ENCODE measurements around the gene SCN9A.

Gene SCN9A

DNA sequence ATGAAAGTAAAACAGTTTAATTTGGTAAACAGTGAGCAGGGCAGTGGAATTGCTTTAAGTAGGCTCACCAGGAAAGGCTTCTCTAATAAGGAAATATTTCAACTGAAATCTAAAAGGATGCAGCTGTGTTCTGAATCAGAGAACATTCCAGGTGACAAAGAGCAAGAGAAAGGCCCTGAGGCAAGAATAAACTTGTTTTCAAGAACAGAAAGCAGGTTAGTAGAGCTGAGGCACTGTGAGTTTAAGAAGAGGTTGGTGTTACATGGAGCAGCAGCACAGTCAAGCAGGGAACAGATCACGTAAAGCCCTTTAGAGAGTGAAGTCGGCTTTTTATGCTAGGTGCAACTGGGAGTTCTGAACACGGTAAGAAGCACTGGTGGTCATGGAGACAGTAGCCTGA is 191.0 kb downstream of the SCN9A start:
- no peaks in the 10 kb centered on the region for H3K27me3 Mint-ChIP-seq
- no peak overlapping the region for H3K27ac Mint-ChIP-seq
- ATAC-seq (ENCODE audit: low read depth) (no peak), DNase-seq (ENCODE audit: low spot score in 2 of 2) (no peak)
- no peaks in the 10 kb centered on the region for H3K4me1 Mint-ChIP-seq
- H3K36me3 Mint-ChIP-seq = no peaks in the 10 kb centered on the region
- H3K9me3 Mint-ChIP-seq = no peaks in the 10 kb centered on the region
- no peak overlapping the region for H3K4me3 Mint-ChIP-seq

GRCh38 chr2:166181813-166182154 is 194.0 kb downstream of the SCN9A start:
- Mint-ChIP-seq H3K27ac (no peak overlapping the region), H3K27me3 (no peaks in the 10 kb centered on the region), H3K9me3 (no peaks in the 10 kb centered on the region), H3K36me3 (no peaks in the 10 kb centered on the region), H3K4me3 (no peak overlapping the region), H3K4me1 (no peaks in the 10 kb centered on the region)
- no peak for DNase-seq (ENCODE audit: low spot score in 2 of 2)
- ATAC-seq (ENCODE audit: low read depth) = no peak

GRCh38 chr2:166180951-166181812 is 194.6 kb downstream of the SCN9A start:
- Mint-ChIP-seq H3K36me3 (no peaks in the 10 kb centered on the region), H3K27me3 (peaks cover 1% of the 10 kb centered on the region), H3K9me3 (no peaks in the 10 kb centered on the region), H3K4me3 (no peak overlapping the region), H3K27ac (no peak overlapping the region), H3K4me1 (no peaks in the 10 kb centered on the region)
- peak; percentile 38 for ATAC-seq (ENCODE audit: low read depth)
- DNase-seq (ENCODE audit: low spot score in 2 of 2) = peak in 1 of 2 donors; percentile 25

GRCh38 chr2:166179201-166179600 is 196.5 kb downstream of the SCN9A start:
- H3K4me3 Mint-ChIP-seq = no peak overlapping the region

DNA sequence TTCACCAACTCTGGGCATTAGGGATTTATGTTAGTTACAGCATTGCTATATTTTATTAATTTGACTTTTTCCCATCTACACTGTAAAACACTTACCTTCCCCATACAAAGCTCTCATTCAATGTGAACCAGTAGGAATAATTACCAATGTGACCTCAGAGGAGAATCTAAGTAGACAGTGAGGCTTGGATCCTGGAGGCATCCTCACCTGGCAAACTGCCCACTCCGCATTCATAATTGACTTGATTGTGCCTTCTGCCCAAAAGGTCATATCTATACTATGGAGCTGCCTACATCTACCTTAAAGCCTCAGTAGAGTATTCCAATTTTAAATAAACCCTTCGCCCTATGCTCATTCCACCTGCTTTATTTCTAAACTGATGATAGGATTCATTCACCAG is 202.5 kb downstream of the SCN9A start:
- Mint-ChIP-seq H3K27ac (no peak overlapping the region), H3K9me3 (no peaks in the 10 kb centered on the region), H3K36me3 (no peaks in the 10 kb centered on the region), H3K4me3 (no peak overlapping the region), H3K27me3 (peaks cover 4% of the 10 kb centered on the region), H3K4me1 (no peaks in the 10 kb centered on the region)
- ATAC-seq (ENCODE audit: low read depth) (no peak), DNase-seq (ENCODE audit: low spot score in 2 of 2) (no peak)

More at GRCh38 chr2:166179201-166179600, 196.5 kb downstream of the SCN9A start:
- DNase-seq (ENCODE audit: low spot score in 2 of 2) (no peak), ATAC-seq (ENCODE audit: low read depth) (no peak)
- Mint-ChIP-seq H3K27me3 (peaks cover 1% of the 10 kb centered on the region), H3K36me3 (no peaks in the 10 kb centered on the region), H3K4me1 (no peaks in the 10 kb centered on the region), H3K27ac (no peak overlapping the region), H3K9me3 (no peaks in the 10 kb centered on the region)

GRCh38 chr2:166171216-166171615 is 204.5 kb downstream of the SCN9A start:
- Mint-ChIP-seq H3K9me3 (no peaks in the 10 kb centered on the region), H3K36me3 (no peaks in the 10 kb centered on the region), H3K4me1 (no peaks in the 10 kb centered on the region), H3K27me3 (peaks cover 3% of the 10 kb centered on the region), H3K4me3 (no peak overlapping the region), H3K27ac (no peak overlapping the region)
- DNase-seq (ENCODE audit: low spot score in 2 of 2) (no peak), ATAC-seq (ENCODE audit: low read depth) (no peak)

GRCh38 chr2:166170356-166170755 is 205.4 kb downstream of the SCN9A start:
- Mint-ChIP-seq H3K27ac (no peak overlapping the region), H3K36me3 (no peaks in the 10 kb centered on the region), H3K4me1 (no peaks in the 10 kb centered on the region), H3K4me3 (no peak overlapping the region), H3K9me3 (no peaks in the 10 kb centered on the region), H3K27me3 (peaks cover 3% of the 10 kb centered on the region)
- no peak for ATAC-seq (ENCODE audit: low read depth)
- no peak for DNase-seq (ENCODE audit: low spot score in 2 of 2)

- Mint-ChIP-seq H3K27ac (no peak overlapping the region), H3K4me1 (no peaks in the 10 kb centered on the region), H3K36me3 (no peaks in the 10 kb centered on the region), H3K4me3 (no peak overlapping the region), H3K9me3 (no peaks in the 10 kb centered on the region), H3K27me3 (peaks cover 3% of the 10 kb centered on the region)
- no peak for DNase-seq (ENCODE audit: low spot score in 2 of 2)
- no peak for ATAC-seq (ENCODE audit: low read depth)
Measured at GRCh38 chr2:166167449-166167848, 208.3 kb downstream of the SCN9A start.

DNA sequence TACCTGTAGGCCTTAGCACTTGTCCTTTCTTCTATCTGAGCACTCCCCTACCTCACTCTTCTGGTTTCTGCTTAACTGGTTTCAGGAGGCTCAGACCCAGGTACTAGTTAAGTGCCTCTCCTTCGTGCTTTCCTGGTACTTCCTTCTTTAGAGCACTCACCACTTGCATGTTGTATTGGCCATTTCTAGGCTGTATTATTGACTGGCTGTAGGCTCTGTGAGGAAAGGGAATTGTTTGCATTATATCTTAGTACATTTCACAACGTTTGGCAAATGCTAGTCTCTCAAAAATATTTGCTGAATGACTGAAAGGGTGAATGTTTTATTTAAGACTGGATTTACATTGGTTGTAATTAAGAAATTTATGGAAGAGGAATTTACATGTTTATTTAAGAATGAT is 212.0 kb downstream of the SCN9A start:
- DNase-seq (ENCODE audit: low spot score in 2 of 2) (no peak), ATAC-seq (ENCODE audit: low read depth) (no peak)
- H3K27ac Mint-ChIP-seq = no peak overlapping the region
- no peak overlapping the region for H3K4me3 Mint-ChIP-seq
- no peaks in the 10 kb centered on the region for H3K4me1 Mint-ChIP-seq
- no peaks in the 10 kb centered on the region for H3K36me3 Mint-ChIP-seq
- peaks cover under 1% of the 10 kb centered on the region for H3K27me3 Mint-ChIP-seq
- H3K9me3 Mint-ChIP-seq = no peaks in the 10 kb centered on the region

DNA sequence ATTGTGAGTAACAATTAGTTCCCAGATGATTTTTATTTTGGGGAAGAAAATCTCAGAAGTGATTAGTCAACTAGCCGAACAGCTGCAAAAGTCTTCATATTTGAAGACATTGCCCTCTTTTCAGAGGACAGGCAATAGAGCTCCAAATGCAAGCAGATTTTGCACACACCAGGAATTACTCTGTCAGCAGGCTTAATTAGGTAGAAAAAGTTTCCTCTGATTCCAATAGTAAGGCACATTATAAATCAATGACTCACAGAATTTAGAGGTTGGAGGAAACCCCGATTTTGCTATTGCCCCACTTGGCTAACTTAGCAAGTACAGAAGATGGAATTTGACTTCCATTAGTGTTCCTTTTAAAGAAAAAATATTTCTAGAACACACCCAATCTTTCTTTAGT is 217.2 kb downstream of the SCN9A start:
- Mint-ChIP-seq H3K36me3 (no peaks in the 10 kb centered on the region), H3K27ac (no peak overlapping the region), H3K4me1 (no peaks in the 10 kb centered on the region), H3K4me3 (no peak overlapping the region), H3K9me3 (no peaks in the 10 kb centered on the region), H3K27me3 (peaks cover 8% of the 10 kb centered on the region)
- no peak for ATAC-seq (ENCODE audit: low read depth)
- no peak for DNase-seq (ENCODE audit: low spot score in 2 of 2)

DNA sequence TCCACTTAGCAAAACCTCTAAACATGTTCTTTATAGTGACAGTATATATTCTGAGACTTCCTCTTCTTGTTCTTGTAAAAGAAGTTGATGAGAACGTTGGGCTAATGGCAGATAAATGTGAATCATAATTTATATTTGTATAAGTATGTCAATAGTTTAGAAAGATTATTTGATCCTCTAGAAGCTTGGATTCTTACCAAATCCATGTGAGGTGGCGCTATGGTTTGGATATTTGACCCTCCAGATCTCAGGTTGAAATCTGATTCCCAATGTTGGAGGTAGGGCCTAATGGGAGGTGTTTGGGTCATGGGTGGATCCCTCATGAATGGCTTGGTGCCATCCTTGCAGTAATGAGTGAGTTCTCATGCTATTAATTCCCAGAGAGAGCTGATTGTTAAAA is 218.2 kb downstream of the SCN9A start:
- Mint-ChIP-seq H3K36me3 (no peaks in the 10 kb centered on the region), H3K27ac (no peak overlapping the region), H3K4me1 (no peaks in the 10 kb centered on the region), H3K9me3 (no peaks in the 10 kb centered on the region), H3K27me3 (peaks cover 8% of the 10 kb centered on the region), H3K4me3 (no peak overlapping the region)
- no peak for DNase-seq (ENCODE audit: low spot score in 2 of 2)
- ATAC-seq (ENCODE audit: low read depth) = no peak

- no peak for DNase-seq (ENCODE audit: low spot score in 2 of 2)
- Mint-ChIP-seq H3K4me3 (no peak overlapping the region), H3K36me3 (no peaks in the 10 kb centered on the region), H3K9me3 (no peaks in the 10 kb centered on the region), H3K27me3 (peaks cover 8% of the 10 kb centered on the region), H3K4me1 (no peaks in the 10 kb centered on the region), H3K27ac (no peak overlapping the region)
- no peak for ATAC-seq (ENCODE audit: low read depth)
Measured at GRCh38 chr2:166156985-166157490, 218.7 kb downstream of the SCN9A start.

GRCh38 chr2:166155589-166155988 is 220.2 kb downstream of the SCN9A start:
- Mint-ChIP-seq H3K27ac (no peak overlapping the region), H3K9me3 (no peaks in the 10 kb centered on the region), H3K4me1 (no peaks in the 10 kb centered on the region), H3K36me3 (no peaks in the 10 kb centered on the region), H3K4me3 (no peak overlapping the region), H3K27me3 (peaks cover 8% of the 10 kb centered on the region)
- no peak for ATAC-seq (ENCODE audit: low read depth)
- no peak for DNase-seq (ENCODE audit: low spot score in 2 of 2)

DNA sequence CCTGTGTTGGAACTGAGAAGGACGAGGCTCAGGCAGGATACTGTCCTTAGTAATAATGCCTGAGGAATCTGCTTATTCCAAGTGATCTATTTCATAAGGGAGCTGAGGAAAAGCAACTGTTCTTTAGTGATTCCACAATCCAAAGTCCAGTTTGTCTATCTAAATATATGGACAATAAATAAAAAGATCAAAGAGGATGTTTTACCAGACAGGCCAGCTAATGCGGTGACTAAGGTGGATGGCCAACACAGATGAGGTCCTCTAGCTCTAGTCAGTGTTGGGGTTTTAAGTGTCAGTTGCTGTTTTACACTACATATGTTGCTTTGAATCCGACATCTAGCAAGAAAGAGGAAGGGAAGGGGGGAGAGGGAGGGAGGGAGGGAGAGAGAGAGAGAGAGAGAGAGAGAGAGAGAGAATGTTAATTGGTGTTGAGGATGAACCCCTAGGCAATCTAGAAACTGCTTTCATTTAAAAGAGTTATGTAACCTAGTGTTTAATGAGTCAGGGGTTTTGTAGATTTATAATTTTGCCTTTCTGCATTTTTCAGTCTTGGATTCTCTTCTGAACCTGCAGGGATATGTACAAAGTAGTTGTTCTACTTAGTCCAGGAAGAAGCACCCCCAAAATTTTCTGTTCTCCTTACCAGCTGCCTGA is 220.9 kb downstream of the SCN9A start:
- Mint-ChIP-seq H3K9me3 (no peaks in the 10 kb centered on the region), H3K4me1 (no peaks in the 10 kb centered on the region), H3K27me3 (peaks cover 8% of the 10 kb centered on the region), H3K36me3 (no peaks in the 10 kb centered on the region), H3K27ac (no peak overlapping the region), H3K4me3 (no peak overlapping the region)
- ATAC-seq (ENCODE audit: low read depth) (no peak), DNase-seq (ENCODE audit: low spot score in 2 of 2) (no peak)
